K562 (cell line): ENCODE data around the gene KCNAB1. TPM values are rescaled to one million over a fixed set of nuclear protein-coding genes. Genes with fewer than 3 reads are reported as not detected.

Experiments
- ATAC-seq: fragments of 200-7000 bp; cut with Tn5 transposase; 3 replicates; pipeline ENCODE4 v1.9.1; 2020; ENCODE audit warnings: moderate library complexity
- BruUV-seq: library from RNA; stranded (reverse); fragments of 400-500 nt; replicated peaks from 2 replicates; lab custom pipeline; 2021; lab: Mats Ljungman, UMichigan
- CTCF ChIA-PET: fragments of 300-600 bp; formaldehyde crosslinking; extraction: SDS; loops from one replicate; lab custom pipeline; 2021; ENCODE audit warnings: low intra/inter-chr PET ratio; lab: Yijun Ruan, JAX
- POLR2A ChIA-PET: fragments of 300-600, 350-650 bp; sonication (Branson Sonifier 250); formaldehyde crosslinking; extraction: SDS; loops from one replicate; lab custom pipeline; 2021; ENCODE audit warnings: antibody characterized with exemption, inconsistent platforms; lab: Yijun Ruan, JAX
- DNase-seq, 4 experiments: peaks; one replicate each; pipeline versions ENCODE4 v3.0.0 to v3.0.0-alpha.2; 2011 to 2018; ENCODE audit warnings: low spot score in 3 of 4, mixed read lengths in 3 of 4; ENCODE audit errors: extremely low read depth in 1 of 4
- FAIRE-seq: peaks from 2 replicates; lab custom pipeline; 2011; peaks lifted over from hg19 to GRCh38; lab: Jason Lieb, UNC
- H2AFZ ChIP-seq: 2 replicates; pipeline ENCODE4 v1.6.0; 2011; ENCODE audit warnings: low read depth, low read length, control low read depth, inconsistent platforms
- H3K27ac ChIP-seq: fragments of 200-600 bp; 3 replicates; pipeline ENCODE4 v1.8.0; 2011; ENCODE audit warnings: low read depth, mild to moderate bottlenecking, control low read depth, inconsistent platforms, low read length, moderate library complexity, mixed read lengths; ENCODE audit errors: extremely low read depth
- H3K27me3 ChIP-seq, 2 experiments: fragments of 300-600 bp in 1 of 2; 2 replicates in 1 of 2; 3 replicates in 1 of 2; pipeline versions ENCODE4 v1.6.0 to v1.8.0; 2011; ENCODE audit warnings: inconsistent platforms in 2 of 2, low read length in 2 of 2, mild to moderate bottlenecking in 1 of 2, mixed read lengths in 1 of 2, moderate library complexity in 1 of 2; ENCODE audit not compliant: control insufficient read depth in 2 of 2, insufficient read depth in 2 of 2
- H3K36me3 ChIP-seq: fragments of 300-600 bp; 3 replicates; pipeline ENCODE4 v1.8.0; 2011; ENCODE audit warnings: mild to moderate bottlenecking, low read length, inconsistent platforms; ENCODE audit not compliant: control insufficient read depth, insufficient read depth
- H3K4me1 ChIP-seq, 2 experiments: fragments of 200-600 bp in 1 of 2; replicated peaks in 1 of 2; 2 replicates in 1 of 2; 3 replicates in 1 of 2; pipeline versions ENCODE4 v1.5.1 to v1.8.0; 2011; ENCODE audit warnings: inconsistent platforms in 2 of 2, low read length in 2 of 2, mild to moderate bottlenecking in 1 of 2, mixed read lengths in 1 of 2, moderate library complexity in 1 of 2; ENCODE audit not compliant: control insufficient read depth in 2 of 2, insufficient read depth in 2 of 2
- H3K4me2 ChIP-seq: 2 replicates; pipeline ENCODE4 v1.6.1; 2011; ENCODE audit warnings: low read length, control low read depth, inconsistent platforms, mixed read lengths; ENCODE audit not compliant: insufficient read depth
- H3K4me3 ChIP-seq: fragments of 200-600 bp; sonication (generic), shearing (Covaris generic); 2 replicates; pipeline ENCODE4 v1.5.1; 2016; ENCODE audit warnings: control low read depth, inconsistent platforms
- H3K79me2 ChIP-seq: fragments of 200-600 bp; 3 replicates; pipeline ENCODE4 v1.8.0; 2011; ENCODE audit warnings: low read length, inconsistent platforms; ENCODE audit not compliant: control insufficient read depth, insufficient read depth
- H3K9ac ChIP-seq, 2 experiments: 2 replicates each; pipeline versions ENCODE4 v1.6.0 to v1.6.1; 2011; ENCODE audit warnings: low read depth in 2 of 2, low read length in 2 of 2, control low read depth in 1 of 2, inconsistent platforms in 1 of 2, mild to moderate bottlenecking in 1 of 2, mixed read lengths in 1 of 2; ENCODE audit not compliant: insufficient read depth in 1 of 2
- H3K9me1 ChIP-seq: one replicate; pipeline ENCODE4 v1.6.0; 2011; ENCODE audit warnings: inconsistent platforms, mild to moderate bottlenecking, low read length, moderate library complexity; ENCODE audit not compliant: control insufficient read depth, insufficient read depth
- H3K9me3 ChIP-seq: replicated peaks from 2 replicates; pipeline ENCODE4 v1.5.1; 2011; ENCODE audit warnings: low read depth, low read length, inconsistent platforms; ENCODE audit not compliant: control insufficient read depth, insufficient read depth
- H4K20me1 ChIP-seq: replicated peaks from 2 replicates; pipeline ENCODE4 v1.6.1; 2011; ENCODE audit warnings: low read length, inconsistent platforms, mixed read lengths; ENCODE audit not compliant: control insufficient read depth, insufficient read depth
- ATF2 ChIP-seq: sonication (generic); formaldehyde crosslinking; IDR thresholded peaks from 2 replicates; pipeline ENCODE4 v1.8.1; 2022; ENCODE audit warnings: missing genetic modification reagents
- CTCFL ChIP-seq: IDR thresholded peaks from 2 replicates; pipeline ENCODE4 v1.6.1; 2011; ENCODE audit warnings: borderline replicate concordance, low read depth, mild to moderate bottlenecking, moderate library complexity, low read length; ENCODE audit not compliant: insufficient read depth, poor library complexity, severe bottlenecking
- E2F4 ChIP-seq: sonication (generic); formaldehyde crosslinking; IDR thresholded peaks from 2 replicates; pipeline ENCODE4 v1.8.0; 2022; ENCODE audit warnings: mild to moderate bottlenecking, low read depth, missing genetic modification reagents
- GTF3C2 ChIP-seq: IDR thresholded peaks from 3 replicates; pipeline ENCODE4 v1.6.1; 2011; ENCODE audit warnings: borderline replicate concordance, mild to moderate bottlenecking, moderate library complexity; ENCODE audit not compliant: insufficient read length; ENCODE audit errors: extremely low read depth
- HSF4 ChIP-seq: fragments of 250-450 bp; sonication (Bioruptor Pico); IDR thresholded peaks from 2 replicates; pipeline ENCODE4 v2.1.2; 2022; ENCODE audit warnings: mild to moderate bottlenecking, moderate library complexity, borderline replicate concordance
- ILK ChIP-seq: fragments of 450-650 bp; IDR thresholded peaks from 2 replicates; pipeline ENCODE4 v1.6.1; 2016; ENCODE audit warnings: missing genetic modification characterization, low read depth, mild to moderate bottlenecking, missing compliant biosample characterization, moderate library complexity, borderline replicate concordance
- KDM4B ChIP-seq, 2 experiments: fragments of 450-650 bp in 1 of 2; sonication (generic) in 1 of 2; IDR thresholded peaks; 2 replicates each; pipeline ENCODE4 v1.6.1; 2016 to 2017; ENCODE audit warnings: borderline replicate concordance in 2 of 2, antibody characterized with exemption in 1 of 2, low read depth in 1 of 2, mild to moderate bottlenecking in 1 of 2
- MEF2D ChIP-seq: conservative IDR thresholded peaks from 2 replicates; pipeline ENCODE4 v1.6.1; 2016; ENCODE audit warnings: low read depth, missing genetic modification characterization, missing compliant biosample characterization
- PHB ChIP-seq: fragments of 250-450 bp; sonication (Bioruptor Pico); IDR thresholded peaks from 2 replicates; pipeline ENCODE4 v1.5.0; 2021
- RHOXF2B ChIP-seq: fragments of 250-450 bp; sonication (Bioruptor Pico); conservative IDR thresholded peaks from 2 replicates; pipeline ENCODE4 v1.5.1; 2021
- SNIP1 ChIP-seq: fragments of 450-650 bp; IDR thresholded peaks from 2 replicates; pipeline ENCODE4 v1.7.1; 2017; ENCODE audit warnings: low read depth, mild to moderate bottlenecking
- STAT5B ChIP-seq: fragments of 250-450 bp; sonication (Bioruptor Pico); IDR thresholded peaks from 2 replicates; pipeline ENCODE4 v1.8.0; 2021; ENCODE audit warnings: mild to moderate bottlenecking, inconsistent platforms
- TEAD2 ChIP-seq: fragments of 450-650 bp; IDR thresholded peaks from 2 replicates; pipeline ENCODE4 v1.6.1; 2016; ENCODE audit warnings: missing genetic modification characterization, control low read depth, missing compliant biosample characterization
- ZNF830 ChIP-seq: fragments of 250-450 bp; sonication (Bioruptor Pico); IDR thresholded peaks from 2 replicates; pipeline ENCODE4 v1.5.0; 2021; ENCODE audit warnings: mild to moderate bottlenecking
- WGBS: fragments of 100-300 bp; shearing (Covaris generic); methylation state at CpG from one replicate; pipeline ENCODE4 v1.1.6; 2016; ENCODE audit warnings: low coverage, mixed read lengths; ENCODE audit not compliant: insufficient coverage; ENCODE audit errors: missing lambda C conversion rate; 5-methylcytosine and 5-hydroxymethylcytosine counted together
- in situ Hi-C: fragments of 300-500 bp; cut with MboI; formaldehyde crosslinking; loops from 4 replicates; pipeline ENCODE4 v1.15.0; 2018; ENCODE audit warnings: inconsistent platforms, mixed read lengths
- intact Hi-C: fragments of 100-400 bp; cut with micrococcal nuclease; formaldehyde crosslinking; loops from 2 replicates; pipeline ENCODE4 v1.14.2; 2022
- polyA plus RNA-seq, 8 experiments: library from polyadenylated mRNA; depleted of rRNA in 4 of 8; stranded (reverse) in 5 of 8; unstranded in 3 of 8; fragments of >200 nt; fragmentation: Nextera tagmentation in 2 of 8; fragmentation: Illumina TruSeq in 1 of 8; extraction: Ambion mirVana in 2 of 8; extraction: Trizol in 1 of 8; gene quantifications; 2 replicates each; pipeline versions ENCODE4 v1.2.1 to v1.2.3, GENCODE V29; 2011 to 2014; ENCODE audit warnings: inconsistent platforms in 1 of 8, missing spikeins in 1 of 8
- total RNA-seq, 7 experiments: library from RNA; depleted of rRNA in 6 of 7; stranded (reverse); fragments of >200 nt in 6 of 7; fragmentation: Illumina TruSeq in 2 of 7; extraction: Trizol in 2 of 7; gene quantifications; 2 replicates each; pipeline versions ENCODE4 v1.2.1 to v1.2.3, GENCODE V29; 2011 to 2021; ENCODE audit warnings: low replicate concordance in 1 of 7

KCNAB1 gene
- total and polyA plus RNA-seq, 9 of the 15 experiments (the other 6 are each of a cell fraction or from before 2014, with no cell fraction given) = 0.14 to 1.2 (median 0.51) TPM

- WGBS = 66% methylated on average over 2 of the region's 2 CpGs
- Histone ChIP-seq H3K4me1 (peaks cover 3 to 32% of the 10 kb centered on the region in 2 experiments; a peak in 4 of 5 replicates), H3K36me3 (no peaks in the 10 kb centered on the region; the same call in 2 of the 3 replicates), H3K27me3 (no peaks in the 10 kb centered on the region), H3K4me3 (no peak overlapping the region), H3K9ac (no peak overlapping the region), H3K27ac (no peak overlapping the region), H4K20me1 (no peaks in the 10 kb centered on the region), H3K79me2 (no peaks in the 10 kb centered on the region), H3K9me3 (no peaks in the 10 kb centered on the region), H3K4me2 (no peak overlapping the region), H2AFZ (no peak overlapping the region), H3K9me1 (no peaks in the 10 kb centered on the region)
- BruUV-seq = no TSS peak
- ChIA-PET CTCF (no interaction called here), POLR2A (interaction anchor here (0.6 to 1.0 kb wide), 2 partner anchors 18 to 33 kb away, joined by 3 read pairs; no protein-coding TSS in a partner anchor)
- in situ Hi-C loops = no loop called here
- intact Hi-C loops = no loop called here
- no peak for ATAC-seq
- FAIRE-seq = no peak
- no peak for DNase-seq
- TF ChIP-seq TEAD2 (tag) (no peak), CTCFL (no peak), MEF2D (tag) (no peak), GTF3C2 (no peak), SNIP1 (no peak), PHB (no peak), ILK (tag) (no peak), STAT5B (CRISPR knock-in tag) (no peak), KDM4B (IDR thresholded peaks at IDR 0.05; ENCODE audit: borderline replicate concordance in 2 of 2, low read depth in 1 of 2) (no peak), E2F4 (CRISPR knock-in tag) (no peak), ZNF830 (CRISPR knock-in tag) (no peak), ATF2 (no peak), RHOXF2B (CRISPR knock-in tag) (no peak), HSF4 (CRISPR knock-in tag) (no peak)
Measured at GRCh38 chr3:156576051-156576450, 455.7 kb downstream of the KCNAB1 start.
